ENCODE data around the gene LDB2. TPM values are rescaled to one million over a fixed set of nuclear protein-coding genes. Genes with fewer than 3 reads are reported as not detected.

Gene LDB2
- total RNA-seq, 1 donor from 2014 or later, result 4.9 TPM

GRCh38 chr4:16582526-16582925 is 315.9 kb downstream of the LDB2 start:
- H3K27ac Mint-ChIP-seq (ENCODE audit: unreplicated experiment), result no peak overlapping the region
- no peaks in the 10 kb centered on the region for H3K9me3 Mint-ChIP-seq (ENCODE audit: unreplicated experiment)
- no peaks in the 10 kb centered on the region for H4K20me1 ChIP-seq (ENCODE audit: insufficient read depth, low read length)
- H3K27me3 Mint-ChIP-seq (ENCODE audit: low read depth, unreplicated experiment), result no peaks in the 10 kb centered on the region
- no peaks in the 10 kb centered on the region for H3K9me3 ChIP-seq (ENCODE audit: insufficient read depth, low read depth, low read length)
- TF ChIP-seq CTCF (IDR thresholded peaks at IDR 0.05; ENCODE audit: insufficient read depth, low read depth, low read length) (no peak), EZH2 (IDR thresholded peaks at IDR 0.05; ENCODE audit: insufficient read depth, low read length) (no peak)
- H3K36me3 ChIP-seq (ENCODE audit: insufficient read depth, low read length), result no peaks in the 10 kb centered on the region
- H3K79me2 ChIP-seq (ENCODE audit: insufficient read depth, low read length), result no peaks in the 10 kb centered on the region
- FAIRE-seq (no peak), DNase-seq (ENCODE audit: low read depth) (no peak)
- peaks cover 2% of the 10 kb centered on the region for H3K4me1 Mint-ChIP-seq (ENCODE audit: low read depth, unreplicated experiment)
- no peaks in the 10 kb centered on the region for H3K36me3 Mint-ChIP-seq (ENCODE audit: low read depth, unreplicated experiment)
- H2AFZ ChIP-seq (ENCODE audit: low read depth, low read length), result no peak overlapping the region
- peaks cover 21% of the 10 kb centered on the region for H3K4me1 ChIP-seq (ENCODE audit: insufficient read depth, low read length)
- no peak overlapping the region for H3K27ac ChIP-seq (ENCODE audit: low read depth, low read length)
- no peak overlapping the region for H3K4me3 ChIP-seq (ENCODE audit: insufficient read depth, low read depth, low read length)
- H3K9ac ChIP-seq (ENCODE audit: low read length), result no peak overlapping the region
- no peaks in the 10 kb centered on the region for H3K27me3 ChIP-seq (ENCODE audit: insufficient read depth, low read length)
- no peak overlapping the region for H3K4me2 ChIP-seq (ENCODE audit: low read length)
- no peak overlapping the region for H3K4me3 Mint-ChIP-seq (ENCODE audit: unreplicated experiment)

GRCh38 chr4:16582036-16582435 is 316.4 kb downstream of the LDB2 start:
- peaks cover 21% of the 10 kb centered on the region for H3K4me1 ChIP-seq (ENCODE audit: insufficient read depth, low read length)
- no peaks in the 10 kb centered on the region for H3K9me3 ChIP-seq (ENCODE audit: insufficient read depth, low read depth, low read length)
- no peaks in the 10 kb centered on the region for H3K79me2 ChIP-seq (ENCODE audit: insufficient read depth, low read length)
- H3K9ac ChIP-seq (ENCODE audit: low read length), result no peak overlapping the region
- H2AFZ ChIP-seq (ENCODE audit: low read depth, low read length), result no peak overlapping the region
- Mint-ChIP-seq H3K36me3 (ENCODE audit: low read depth, unreplicated experiment) (no peaks in the 10 kb centered on the region), H3K4me3 (ENCODE audit: unreplicated experiment) (no peak overlapping the region), H3K9me3 (ENCODE audit: unreplicated experiment) (no peaks in the 10 kb centered on the region), H3K4me1 (ENCODE audit: low read depth, unreplicated experiment) (peaks cover 2% of the 10 kb centered on the region), H3K27ac (ENCODE audit: unreplicated experiment) (no peak overlapping the region), H3K27me3 (ENCODE audit: low read depth, unreplicated experiment) (no peaks in the 10 kb centered on the region)
- H3K27me3 ChIP-seq (ENCODE audit: insufficient read depth, low read length), result no peaks in the 10 kb centered on the region
- TF ChIP-seq CTCF (IDR thresholded peaks at IDR 0.05; ENCODE audit: insufficient read depth, low read depth, low read length), result no peak
- TF ChIP-seq EZH2 (IDR thresholded peaks at IDR 0.05; ENCODE audit: insufficient read depth, low read length), result no peak
- no peak for DNase-seq (ENCODE audit: low read depth)
- no peaks in the 10 kb centered on the region for H4K20me1 ChIP-seq (ENCODE audit: insufficient read depth, low read length)
- no peak overlapping the region for H3K27ac ChIP-seq (ENCODE audit: low read depth, low read length)
- no peak for FAIRE-seq
- H3K4me3 ChIP-seq (ENCODE audit: insufficient read depth, low read depth, low read length), result no peak overlapping the region
- H3K36me3 ChIP-seq (ENCODE audit: insufficient read depth, low read length), result no peaks in the 10 kb centered on the region
- H3K4me2 ChIP-seq (ENCODE audit: low read length), result no peak overlapping the region

- Histone ChIP-seq H3K9ac (ENCODE audit: low read length) (no peak overlapping the region), H3K4me2 (ENCODE audit: low read length) (no peak overlapping the region), H3K4me1 (ENCODE audit: insufficient read depth, low read length) (peaks cover 19% of the 10 kb centered on the region), H3K27me3 (ENCODE audit: insufficient read depth, low read length) (no peaks in the 10 kb centered on the region), H3K27ac (ENCODE audit: low read depth, low read length) (no peak overlapping the region), H3K4me3 (ENCODE audit: insufficient read depth, low read depth, low read length) (no peak overlapping the region), H3K36me3 (ENCODE audit: insufficient read depth, low read length) (no peaks in the 10 kb centered on the region), H3K9me3 (ENCODE audit: insufficient read depth, low read depth, low read length) (no peaks in the 10 kb centered on the region), H2AFZ (ENCODE audit: low read depth, low read length) (no peak overlapping the region), H4K20me1 (ENCODE audit: insufficient read depth, low read length) (no peaks in the 10 kb centered on the region), H3K79me2 (ENCODE audit: insufficient read depth, low read length) (no peaks in the 10 kb centered on the region)
- Mint-ChIP-seq H3K9me3 (ENCODE audit: unreplicated experiment) (no peaks in the 10 kb centered on the region), H3K36me3 (ENCODE audit: low read depth, unreplicated experiment) (no peaks in the 10 kb centered on the region), H3K4me1 (ENCODE audit: low read depth, unreplicated experiment) (peaks cover 2% of the 10 kb centered on the region), H3K4me3 (ENCODE audit: unreplicated experiment) (no peak overlapping the region), H3K27ac (ENCODE audit: unreplicated experiment) (no peak overlapping the region), H3K27me3 (ENCODE audit: low read depth, unreplicated experiment) (no peaks in the 10 kb centered on the region)
- no peak for FAIRE-seq
- DNase-seq (ENCODE audit: low read depth), result no peak
- no peak for TF ChIP-seq CTCF (IDR thresholded peaks at IDR 0.05; ENCODE audit: insufficient read depth, low read depth, low read length)
- no peak for TF ChIP-seq EZH2 (IDR thresholded peaks at IDR 0.05; ENCODE audit: insufficient read depth, low read length)
Observed at GRCh38 chr4:16581117-16581516, 317.3 kb downstream of the LDB2 start.

Data from astrocyte (in vitro differentiated cells and primary cell).